Activated T-cell treated with anti-CD3 and anti-CD28 coated beads, Interleukin-2, amount 50 U/mL, for 48 hours (primary cell): ENCODE measurements around the gene CACNA1C.

Source experiments
- DNase-seq, 2 experiments: peaks; one replicate each; pipeline ENCODE4 v3.0.0-alpha.2; 2020

The CACNA1C gene

DNA sequence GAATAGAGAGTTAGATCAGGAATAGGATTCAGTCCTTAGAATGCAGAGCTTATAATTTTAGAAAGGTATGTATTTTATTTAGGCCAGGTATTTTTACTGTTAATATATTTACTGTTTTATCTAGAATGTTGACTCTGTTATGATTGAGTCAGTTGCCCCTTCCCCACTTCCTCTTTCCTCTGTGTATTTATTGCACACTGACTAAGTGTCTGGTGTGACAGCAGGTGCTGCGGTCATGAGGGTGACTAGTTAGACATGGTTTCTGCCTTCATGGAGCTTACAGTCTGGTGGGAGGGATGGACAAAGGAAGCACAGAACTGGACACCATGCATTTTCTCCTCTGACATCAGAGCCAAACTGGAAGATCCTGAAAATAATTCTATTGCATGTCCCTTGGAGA is 159.8 kb downstream of the CACNA1C start:
- DNase-seq = no peak

DNA sequence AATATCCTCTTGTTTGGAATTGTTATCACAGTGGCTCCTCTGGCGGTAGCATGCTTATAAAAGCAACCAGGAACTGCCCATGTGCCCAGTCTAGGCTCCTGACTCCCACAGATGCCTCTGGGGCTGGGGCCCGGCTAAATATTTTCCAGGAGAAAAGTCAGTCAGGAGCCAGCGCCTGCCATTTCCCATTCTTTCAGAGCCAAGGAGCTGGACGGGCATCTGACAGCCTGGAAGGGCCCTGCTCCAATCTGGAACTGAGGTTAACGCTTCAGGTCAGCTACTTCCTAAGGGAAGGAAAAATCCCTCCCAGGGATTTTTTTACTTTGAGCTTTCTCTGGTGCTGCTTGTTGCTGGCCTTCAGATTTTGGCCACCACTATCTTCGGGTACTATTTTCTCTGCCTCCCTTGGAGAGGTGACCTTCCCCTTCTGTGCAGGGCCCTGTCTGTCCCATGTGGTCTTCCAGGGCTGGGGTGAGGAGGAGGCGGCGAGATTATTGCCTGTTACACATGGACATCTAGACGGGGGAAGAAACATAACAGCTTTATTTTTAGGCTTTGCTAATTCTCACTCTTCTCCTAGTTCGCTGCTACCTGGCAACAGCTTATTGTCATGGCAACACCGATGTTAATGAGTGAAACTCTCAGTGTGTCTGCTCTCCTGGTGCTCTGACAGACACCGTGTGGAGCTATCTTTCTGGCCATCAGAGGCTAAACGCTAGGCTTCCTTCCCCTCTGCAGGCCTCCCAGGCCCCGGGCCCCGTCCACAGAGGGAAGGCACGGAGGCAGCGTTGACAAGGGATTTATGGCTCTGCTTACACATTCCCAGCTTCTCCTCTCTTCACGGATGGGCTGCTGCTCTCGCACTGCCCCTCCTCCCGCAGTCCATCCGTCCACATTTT is 160.4 kb downstream of the CACNA1C start:
- no peak for DNase-seq

DNA sequence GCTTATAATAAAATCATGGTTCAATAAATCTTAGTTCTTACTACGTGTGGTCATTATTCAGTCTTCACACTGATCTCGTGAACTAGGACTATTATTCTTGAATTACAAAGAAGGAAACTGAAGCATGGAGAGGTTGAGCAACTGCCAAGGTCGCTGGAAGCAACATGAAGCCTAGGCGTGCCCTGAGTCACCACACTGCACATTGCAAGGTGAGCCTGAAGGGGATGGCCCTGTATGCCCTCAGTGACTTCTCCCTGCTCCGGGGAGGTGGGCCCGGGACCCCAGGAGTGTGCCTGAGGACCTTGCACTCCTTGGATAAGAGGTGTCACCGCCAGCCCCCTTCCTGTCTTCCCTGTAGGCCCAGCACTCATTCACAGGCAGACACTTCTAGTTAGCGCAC is 161.6 kb downstream of the CACNA1C start:
- no peak for DNase-seq

DNA sequence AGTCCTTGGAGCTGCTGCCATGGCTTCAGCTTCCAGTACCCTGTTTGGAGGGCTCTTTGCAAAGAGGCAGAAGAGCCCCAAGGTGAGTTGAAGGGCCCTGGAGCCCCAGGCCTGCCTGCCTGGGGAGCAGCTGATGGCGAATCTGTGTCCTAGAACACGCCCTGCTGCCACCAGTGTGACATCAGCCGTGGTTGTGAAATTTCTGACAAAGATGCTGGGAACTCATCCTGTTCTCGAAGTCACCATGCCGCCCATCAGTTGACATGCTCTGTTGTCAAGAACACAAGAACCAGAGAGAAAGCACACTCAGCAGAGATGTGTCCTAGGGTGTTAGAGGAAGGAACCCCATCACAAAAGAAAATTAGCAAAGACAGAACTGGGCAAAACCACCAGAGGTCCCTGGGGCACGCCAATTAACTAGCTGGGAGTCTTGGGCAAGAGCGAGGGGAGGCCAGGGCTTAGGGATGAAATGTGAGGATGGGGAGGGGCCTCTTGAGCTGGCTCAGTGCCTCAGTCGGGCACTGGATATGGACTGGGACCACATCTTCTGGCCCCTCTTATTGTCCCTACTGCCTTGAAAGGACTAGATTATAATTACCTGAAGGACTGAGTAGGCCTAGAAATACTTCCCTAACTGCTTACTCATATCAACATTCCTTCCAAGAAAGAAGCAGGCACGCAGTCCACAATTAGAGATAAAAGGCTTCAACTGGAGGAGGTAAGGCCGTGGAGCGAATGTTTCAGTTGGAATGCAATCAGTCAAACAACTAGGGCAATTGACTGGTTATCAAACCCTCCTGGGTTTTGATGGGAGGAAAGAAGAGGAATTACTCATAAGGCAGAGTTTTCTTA is 163.1 kb downstream of the CACNA1C start:
- no peak for DNase-seq

DNA sequence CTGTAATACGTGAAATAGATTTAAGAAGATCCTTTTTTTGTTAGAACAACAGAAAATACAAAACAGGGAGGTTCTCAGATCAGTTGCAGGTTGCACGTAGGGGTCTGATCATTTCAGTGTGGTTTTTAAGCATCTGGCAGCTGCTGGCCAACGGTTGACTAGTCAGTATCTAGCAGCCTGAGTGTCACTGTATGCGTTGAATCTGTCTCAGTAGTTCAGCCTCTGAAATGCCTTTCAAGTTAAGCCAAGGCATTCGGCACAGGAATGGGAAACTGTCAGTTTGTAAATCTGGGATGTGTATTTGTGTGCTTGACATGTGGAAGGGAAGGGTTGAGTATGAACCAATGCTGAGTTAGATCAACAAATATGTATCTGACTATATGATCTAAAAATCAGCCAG is 165.9 kb downstream of the CACNA1C start:
- DNase-seq = no peak

DNA sequence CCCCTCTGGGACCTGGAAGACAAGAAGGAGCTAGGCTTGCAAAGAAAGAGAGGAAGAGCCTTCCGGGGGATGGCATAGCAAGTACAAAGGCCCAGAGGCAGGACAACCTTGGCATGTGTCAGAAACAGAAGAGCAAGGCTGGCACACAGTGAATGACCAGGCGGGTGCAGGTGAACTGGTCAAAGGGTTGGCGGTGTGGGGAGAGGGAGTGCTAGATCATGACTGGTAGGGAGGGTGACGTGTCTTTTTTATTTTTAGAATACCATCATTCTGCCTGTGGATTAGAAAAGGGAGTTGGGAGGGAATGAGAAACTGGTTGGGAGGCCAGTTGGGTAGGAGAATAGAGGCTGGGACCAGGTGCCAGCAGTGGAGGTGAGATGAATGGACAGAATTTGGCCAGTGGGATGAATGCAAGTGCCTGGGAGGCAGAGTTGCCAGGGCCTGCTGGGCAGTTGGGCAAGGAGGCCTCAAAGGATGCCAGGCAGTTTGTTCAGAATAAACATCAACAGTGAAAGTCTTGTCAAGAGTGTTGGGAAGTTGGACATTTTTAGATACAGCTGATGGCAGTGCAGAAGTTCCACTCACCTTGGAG is 168.3 kb downstream of the CACNA1C start:
- DNase-seq = no peak

DNA sequence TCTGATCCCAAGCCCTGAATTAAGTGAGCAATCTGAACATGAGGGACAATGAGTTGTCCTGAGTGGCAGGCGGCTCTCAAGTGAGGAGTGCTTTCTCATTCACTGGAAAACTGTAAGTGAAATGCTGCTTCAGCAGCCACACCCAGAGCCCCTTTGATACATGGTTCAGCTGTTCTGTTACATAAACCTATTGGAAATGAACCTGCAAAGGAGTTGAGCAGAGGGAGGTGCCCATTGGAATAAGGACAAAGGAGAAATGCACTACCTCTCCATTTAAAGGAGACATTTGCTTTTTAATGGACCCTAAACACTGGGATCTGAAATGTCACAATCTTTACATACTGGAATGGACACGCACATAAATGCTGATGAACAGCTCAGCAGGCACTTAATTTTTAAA is 169.9 kb downstream of the CACNA1C start:
- DNase-seq = no peak

DNA sequence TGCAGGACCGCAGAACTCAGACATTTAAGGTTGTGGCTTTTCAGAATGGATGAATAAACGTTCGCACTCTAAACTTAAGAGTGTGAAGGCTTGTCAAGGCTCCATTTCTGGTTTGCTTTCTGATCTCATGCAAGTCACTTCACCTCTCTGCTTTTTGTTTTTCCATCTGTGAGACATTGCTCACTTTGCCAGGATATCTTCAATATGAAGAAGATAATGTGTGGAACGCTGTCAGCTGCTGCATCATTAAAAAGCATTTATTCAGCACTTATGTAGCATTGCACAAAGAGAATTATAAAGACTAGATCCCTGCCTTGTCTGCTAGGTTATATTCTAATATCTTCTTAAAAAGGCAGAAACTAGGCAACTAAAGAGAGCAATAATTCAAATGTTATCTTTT is 172.2 kb downstream of the CACNA1C start:
- DNase-seq = no peak

DNA sequence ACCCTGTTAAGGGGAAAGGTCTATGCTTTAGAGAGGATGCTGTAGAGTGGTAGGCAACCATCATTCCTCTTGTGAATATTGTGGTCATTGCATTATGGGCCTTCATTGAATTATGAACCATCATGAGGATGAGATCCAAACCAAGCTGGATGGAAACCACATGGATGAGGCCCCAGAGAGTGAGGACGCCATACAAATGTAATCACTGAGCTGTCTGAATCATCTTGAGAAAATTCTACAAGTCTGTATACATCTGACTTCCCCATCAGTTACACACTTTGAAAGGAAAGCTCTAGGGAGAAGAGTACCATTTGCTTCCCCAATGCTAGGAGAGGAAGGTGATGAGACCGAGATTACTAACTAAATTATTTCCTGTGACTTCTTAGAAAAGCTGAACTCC is 172.9 kb downstream of the CACNA1C start:
- DNase-seq = no peak

DNA sequence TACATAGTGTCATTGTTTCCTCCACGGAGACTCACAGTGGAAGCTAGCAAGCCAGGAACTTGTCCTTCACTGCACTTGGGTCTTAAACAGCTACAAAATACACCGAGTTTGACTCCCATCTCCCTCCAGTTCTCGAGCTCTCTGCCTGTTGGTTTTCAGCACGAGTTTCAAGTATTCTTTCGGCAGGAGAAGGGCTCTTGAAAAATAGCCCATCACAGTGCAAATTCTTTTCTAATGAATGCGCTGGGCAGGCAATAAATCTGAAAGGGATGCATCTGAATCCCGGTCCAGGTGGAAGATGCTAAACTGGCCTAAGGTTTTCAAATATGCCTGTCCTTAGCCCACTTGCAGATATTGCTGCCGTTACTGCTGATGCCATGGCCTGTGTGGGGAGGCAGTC is 173.9 kb downstream of the CACNA1C start:
- no peak for DNase-seq

DNA sequence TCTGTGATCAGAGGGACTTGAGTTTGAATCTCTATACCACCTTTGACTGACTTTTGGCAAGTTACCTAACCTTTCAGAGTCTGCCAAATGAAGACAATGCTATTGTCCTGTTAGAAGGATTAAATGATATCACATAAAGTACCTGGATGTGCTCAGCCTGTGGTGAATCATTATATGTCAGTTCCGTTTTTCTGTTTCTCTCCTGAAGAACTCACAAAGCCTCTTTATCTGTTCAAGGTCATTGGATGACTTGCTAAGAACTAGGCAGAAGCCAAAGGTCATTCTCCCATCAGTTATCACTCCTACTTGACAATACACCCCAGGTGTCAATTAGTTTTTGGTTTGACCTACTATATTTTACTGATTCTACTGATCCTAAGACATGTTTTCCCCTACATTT is 174.6 kb downstream of the CACNA1C start:
- no peak for DNase-seq

DNA sequence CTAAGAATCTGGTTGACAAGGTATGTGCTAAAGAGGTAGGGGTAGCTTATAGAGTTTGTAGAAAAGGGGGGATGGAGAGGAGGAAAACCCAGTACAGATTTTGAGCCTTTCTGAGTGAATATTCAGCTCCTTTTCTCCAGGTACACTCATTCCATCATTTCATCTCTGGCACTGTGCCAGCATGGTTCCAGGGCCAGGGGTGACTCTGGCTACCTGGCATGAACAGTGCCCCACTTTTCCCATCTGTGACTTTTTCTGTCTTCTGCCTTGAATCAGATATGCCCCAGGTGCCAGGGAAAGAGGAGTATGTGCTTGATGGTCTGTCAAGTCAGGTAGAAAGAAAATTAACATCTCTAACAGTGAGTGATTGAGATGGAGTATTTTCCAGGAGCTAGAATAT is 175.7 kb downstream of the CACNA1C start:
- DNase-seq = no peak

DNA sequence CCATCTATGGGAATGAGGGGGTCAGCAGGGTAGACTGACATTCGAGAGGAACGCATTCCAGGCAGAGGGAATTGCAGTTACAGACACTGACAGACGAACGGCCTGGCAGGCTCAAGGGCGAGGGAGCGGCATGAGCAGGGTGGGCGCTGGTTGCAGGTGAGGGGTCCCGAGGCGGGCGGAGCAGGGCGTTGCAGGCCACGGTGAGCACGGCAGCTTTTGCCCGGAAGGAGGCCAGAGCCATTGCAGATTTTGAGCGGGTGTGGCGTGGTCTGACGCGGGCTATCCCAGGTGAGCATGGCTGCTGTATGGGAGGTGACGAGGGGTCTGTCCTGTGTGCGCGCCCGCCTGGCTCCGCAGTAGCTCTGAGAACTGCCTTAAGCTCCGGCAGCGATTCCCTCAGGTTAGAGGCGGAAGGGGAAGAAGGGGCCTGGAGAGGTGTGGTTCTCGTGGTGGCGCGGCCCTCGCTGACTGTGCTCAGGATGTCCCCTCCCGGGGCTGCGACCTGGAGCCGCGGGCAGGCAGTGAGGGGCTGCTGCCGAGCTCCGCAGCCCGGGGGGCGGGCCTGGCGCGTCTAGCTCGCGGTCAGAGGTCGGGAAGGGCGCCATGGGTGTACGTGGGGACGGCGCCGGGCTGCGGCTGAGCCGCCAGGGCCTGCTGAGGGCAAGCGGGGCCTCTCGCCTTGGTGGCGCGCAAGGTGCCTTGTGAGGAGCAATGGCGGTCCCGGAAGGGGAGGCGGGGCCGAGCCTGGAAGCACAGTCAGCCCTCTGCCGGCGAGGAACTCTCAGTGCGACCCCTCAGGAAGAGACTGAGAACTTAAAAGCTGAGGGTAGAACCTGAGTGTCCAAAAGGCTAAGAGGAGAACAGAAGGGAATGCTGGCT is 177.1 kb downstream of the CACNA1C start:
- peak in 1 of 2 experiments; percentile 22 for DNase-seq

DNA sequence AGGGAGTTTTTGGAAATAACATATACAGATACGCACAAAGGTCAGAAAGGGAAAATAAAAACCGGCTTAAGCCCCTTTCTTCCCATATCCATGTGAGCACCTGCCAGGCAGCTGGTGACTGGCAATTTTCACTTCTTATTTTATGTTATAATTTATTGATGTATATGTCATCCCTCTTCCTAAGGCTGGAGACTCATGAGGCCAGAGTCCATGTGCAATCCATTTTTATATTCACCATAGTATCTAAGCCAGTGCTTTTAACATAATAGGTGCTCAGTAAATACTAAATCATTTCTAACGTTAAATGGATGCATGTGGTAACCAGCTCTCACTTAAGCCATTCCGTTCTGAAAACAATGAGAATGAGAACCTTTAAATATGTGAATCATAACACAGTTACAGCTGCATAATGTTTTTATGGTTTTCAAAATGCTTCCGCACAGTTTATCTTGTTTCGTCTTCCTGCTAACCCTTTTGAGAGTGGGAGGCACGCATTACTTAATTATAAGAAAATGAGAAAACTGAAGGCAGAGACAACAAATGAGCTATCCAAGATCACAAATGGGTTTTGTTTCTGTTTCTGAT is 178.3 kb downstream of the CACNA1C start:
- no peak for DNase-seq

DNA sequence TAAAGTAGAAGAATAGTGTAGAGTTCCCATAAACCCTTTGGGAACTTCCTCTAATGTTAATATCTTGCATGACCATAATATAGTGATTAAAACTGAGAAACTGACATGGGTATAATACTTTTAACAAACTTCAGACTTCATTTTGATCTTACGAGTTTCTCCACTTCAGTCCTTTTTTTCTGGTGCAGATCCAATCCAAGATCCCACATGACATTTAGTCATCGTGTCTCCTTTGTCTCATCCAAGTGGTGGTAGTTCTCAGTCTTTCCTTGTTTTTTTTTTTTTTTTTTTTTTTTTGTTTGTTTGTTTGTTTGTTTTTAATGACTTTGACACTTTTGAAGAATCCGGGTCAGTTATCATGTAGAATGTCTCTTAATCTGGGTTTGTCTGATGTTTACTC is 179.2 kb downstream of the CACNA1C start:
- DNase-seq = no peak

DNA sequence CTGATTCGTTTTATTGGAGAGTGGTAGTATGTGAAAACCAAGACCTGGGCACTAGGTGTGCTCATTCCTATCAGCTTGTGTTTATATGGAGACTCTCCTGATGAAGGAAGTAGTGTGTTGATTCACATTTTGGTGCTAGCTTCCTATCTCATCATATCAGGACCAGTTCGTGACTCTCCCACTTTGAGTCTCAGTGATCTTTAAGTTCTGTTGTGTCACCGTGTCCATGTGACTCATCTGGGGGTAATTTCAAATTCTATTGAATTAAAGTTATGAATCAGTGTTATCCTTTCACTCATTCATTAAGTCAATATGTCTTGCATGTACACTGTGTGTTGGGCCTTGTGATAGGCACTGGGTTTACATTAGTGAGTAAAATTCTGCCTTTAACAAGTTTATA is 180.2 kb downstream of the CACNA1C start:
- DNase-seq = no peak

DNA sequence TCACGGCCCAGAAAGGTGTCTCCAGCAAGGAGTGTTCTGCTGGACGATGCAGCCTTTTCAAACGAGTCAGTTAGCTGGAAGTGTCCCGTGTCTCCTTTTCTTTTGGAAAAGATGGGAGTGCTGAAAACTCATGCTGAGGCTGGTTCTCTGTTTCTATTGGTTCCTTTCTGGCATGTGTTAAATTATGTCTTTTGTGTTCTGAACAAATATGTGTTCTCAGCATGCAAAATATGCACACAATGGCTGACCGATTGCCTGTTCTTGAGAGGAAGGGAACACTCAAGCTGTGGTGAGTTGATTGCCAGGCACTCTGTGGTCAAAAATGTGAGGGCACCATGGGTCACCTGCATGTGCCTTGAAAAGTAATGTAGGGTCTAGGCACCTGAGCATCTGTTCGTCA is 181.3 kb downstream of the CACNA1C start:
- no peak for DNase-seq

DNA sequence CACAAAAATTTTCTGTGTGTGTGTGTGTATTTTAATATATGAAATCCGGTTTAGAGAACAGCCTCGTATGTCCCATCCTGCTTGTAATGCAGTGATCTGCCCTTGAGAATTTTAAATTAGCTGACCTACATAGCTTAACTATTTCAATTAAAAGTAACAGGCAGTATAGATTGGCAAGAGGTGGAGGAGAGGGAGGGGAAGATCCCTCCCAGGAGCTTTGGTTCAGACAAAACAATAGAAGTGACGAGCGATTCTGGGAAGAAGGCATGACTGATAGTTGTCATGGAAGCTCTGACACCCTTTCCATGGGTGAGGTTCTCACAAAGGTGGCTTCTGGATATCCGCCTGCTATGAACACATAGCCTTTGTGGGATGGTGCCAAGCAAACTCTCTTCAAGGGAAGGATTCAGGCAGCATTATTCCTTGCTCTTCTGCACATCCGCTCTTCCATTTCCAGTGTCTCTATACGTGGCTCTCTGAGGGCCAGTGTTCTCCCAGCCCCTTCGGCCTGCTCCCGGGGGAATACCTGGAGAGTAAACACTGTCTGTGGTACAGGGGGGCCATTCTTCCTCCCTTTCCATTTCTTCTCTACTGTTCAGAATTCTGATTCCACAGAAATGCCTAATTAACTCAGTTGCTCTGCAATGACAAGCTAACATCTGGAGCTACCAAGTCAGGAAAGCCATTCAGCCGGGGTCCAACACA is 182.0 kb downstream of the CACNA1C start:
- DNase-seq = no peak

DNA sequence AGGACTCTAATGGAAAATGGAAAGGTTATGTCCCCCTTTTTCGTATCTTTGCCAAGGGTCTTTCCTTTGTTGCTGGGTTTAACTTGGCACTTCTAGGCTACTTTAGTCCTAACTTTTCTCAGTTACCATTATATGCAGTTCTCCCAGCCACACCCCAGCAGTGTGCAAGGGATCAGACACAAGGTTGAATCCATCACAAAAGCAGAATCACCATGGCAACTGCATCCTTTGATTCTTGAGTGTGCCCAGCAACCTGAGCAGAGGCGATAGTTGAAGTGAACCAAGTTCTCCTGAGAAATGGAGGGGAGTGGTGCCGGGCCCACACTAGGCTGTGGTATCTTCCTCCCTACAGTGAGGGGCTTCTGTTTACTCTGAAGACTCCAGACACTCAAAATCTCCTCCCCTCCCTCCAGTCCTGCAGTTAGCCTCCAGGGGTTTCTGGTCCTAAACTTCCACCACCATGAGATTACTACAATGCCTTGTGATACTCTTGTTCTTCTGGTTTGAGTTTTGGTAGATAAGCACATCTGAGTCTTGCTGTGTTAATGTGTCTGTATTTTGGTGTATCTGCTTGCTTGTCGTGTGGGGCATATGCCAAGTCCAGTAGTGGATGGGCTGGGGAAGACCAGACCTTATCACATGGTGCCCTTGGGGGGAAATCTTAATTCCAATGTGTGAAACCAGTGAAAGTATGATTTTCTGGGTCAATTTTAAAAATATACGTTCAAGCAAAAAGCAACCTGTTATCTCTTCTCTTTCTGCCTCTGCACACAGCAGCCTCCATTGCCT is 183.9 kb downstream of the CACNA1C start:
- DNase-seq = no peak

DNA sequence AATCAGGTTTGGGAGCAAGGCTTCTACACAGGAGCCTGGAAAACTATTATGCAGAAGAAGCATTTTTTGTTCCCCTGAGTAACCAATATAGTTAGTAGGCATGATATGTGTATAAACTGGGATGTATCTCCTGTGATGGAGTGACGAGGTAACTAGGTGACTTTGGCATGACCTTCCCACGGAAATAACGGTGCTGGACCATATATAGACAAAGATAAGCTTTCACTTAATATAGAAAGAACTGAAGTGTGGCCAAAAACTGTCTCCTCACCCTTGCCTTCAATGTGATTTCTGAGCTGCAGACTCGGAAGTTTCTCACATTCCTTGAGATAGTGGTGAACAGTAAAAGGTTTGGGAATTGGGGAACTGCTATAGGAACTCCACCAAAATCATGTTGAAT is 185.3 kb downstream of the CACNA1C start:
- no peak for DNase-seq

DNA sequence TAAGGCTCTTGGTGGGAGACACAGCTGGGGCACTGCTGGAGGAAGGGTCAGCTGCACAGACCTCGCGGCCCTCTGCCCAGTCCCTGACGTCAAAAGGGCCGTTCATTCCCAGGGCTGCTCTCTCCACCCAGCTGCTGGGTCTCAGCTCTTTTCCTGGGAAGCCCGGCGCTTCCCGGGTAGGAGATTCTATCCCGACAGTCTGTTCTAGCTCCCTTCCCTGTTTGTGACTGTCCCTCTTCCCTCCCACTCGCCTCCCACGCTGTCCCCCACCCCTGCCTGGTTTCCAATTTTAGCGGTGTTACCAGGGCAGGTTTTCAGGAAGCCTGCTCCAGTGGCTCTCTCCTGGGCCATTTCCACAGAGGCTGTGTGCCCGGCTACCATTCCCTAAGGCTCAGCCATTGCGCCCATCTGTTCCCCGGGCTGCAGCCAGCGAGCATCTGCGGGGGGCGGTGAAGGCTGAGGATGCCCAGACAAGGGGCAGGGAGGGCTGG is 186.6 kb downstream of the CACNA1C start:
- no peak for DNase-seq
